D721Med (cell line): ENCODE results near the gene TMX4.
"Not testable (repeated sequence)": the region's sequence is repeated elsewhere in the genome, so short reads cannot be mapped to it uniquely, and the experiment has no call there.

Experiments
- DNase-seq: peaks from one replicate; pipeline ENCODE4 v3.0.0; 2011; ENCODE audit warnings: low spot score; ENCODE audit not compliant: insufficient read length
- FAIRE-seq: peaks from 2 replicates; lab custom pipeline; 2011; peaks lifted over from hg19 to GRCh38; lab: Jason Lieb, UNC
- TF ChIP-seq, protein P1 (sequence below): IDR thresholded peaks from 2 replicates; pipeline ENCODE4 v1.5.1; 2012; ENCODE audit warnings: mild to moderate bottlenecking, control low read depth; ENCODE audit not compliant: insufficient read depth; ENCODE audit errors: missing control alignments

The TMX4 gene

GRCh38 chr20:7971536-7972280, 47.9 kb downstream of the TMX4 start:
- FAIRE-seq (no peak), DNase-seq (no peak)
- TF ChIP-seq, protein P1, sequence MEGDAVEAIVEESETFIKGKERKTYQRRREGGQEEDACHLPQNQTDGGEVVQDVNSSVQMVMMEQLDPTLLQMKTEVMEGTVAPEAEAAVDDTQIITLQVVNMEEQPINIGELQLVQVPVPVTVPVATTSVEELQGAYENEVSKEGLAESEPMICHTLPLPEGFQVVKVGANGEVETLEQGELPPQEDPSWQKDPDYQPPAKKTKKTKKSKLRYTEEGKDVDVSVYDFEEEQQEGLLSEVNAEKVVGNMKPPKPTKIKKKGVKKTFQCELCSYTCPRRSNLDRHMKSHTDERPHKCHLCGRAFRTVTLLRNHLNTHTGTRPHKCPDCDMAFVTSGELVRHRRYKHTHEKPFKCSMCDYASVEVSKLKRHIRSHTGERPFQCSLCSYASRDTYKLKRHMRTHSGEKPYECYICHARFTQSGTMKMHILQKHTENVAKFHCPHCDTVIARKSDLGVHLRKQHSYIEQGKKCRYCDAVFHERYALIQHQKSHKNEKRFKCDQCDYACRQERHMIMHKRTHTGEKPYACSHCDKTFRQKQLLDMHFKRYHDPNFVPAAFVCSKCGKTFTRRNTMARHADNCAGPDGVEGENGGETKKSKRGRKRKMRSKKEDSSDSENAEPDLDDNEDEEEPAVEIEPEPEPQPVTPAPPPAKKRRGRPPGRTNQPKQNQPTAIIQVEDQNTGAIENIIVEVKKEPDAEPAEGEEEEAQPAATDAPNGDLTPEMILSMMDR = no peak

DNA sequence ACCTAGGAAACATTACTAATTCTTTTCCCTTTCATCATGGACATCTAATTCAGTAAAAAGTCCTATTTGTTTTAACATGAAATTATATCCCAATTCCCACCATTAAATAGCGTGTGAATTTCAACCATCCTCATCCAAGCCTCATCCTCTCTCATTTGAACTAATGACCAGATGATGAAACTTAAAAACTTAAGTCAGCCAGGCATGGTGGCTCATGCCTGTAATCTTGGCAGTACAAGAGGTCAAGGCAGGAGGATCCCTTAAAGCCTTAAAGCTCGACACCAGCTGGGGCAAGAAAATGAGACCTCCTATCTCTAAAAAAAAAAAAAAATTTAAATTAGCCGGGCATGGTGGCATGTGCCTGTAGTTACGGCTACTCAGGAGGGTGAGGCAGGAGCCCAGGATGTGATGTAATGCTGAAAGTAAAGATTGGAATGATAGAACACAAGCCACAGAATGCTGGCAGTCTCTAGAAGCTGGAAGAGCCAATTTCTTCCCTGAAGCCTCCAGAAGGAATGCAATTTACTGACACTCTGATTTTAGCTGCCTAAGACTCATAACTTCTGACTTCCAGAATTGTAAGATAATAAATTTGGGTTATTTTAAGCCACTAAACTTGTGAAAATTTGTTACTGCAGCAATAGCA, 52.2 kb downstream of the TMX4 start:
- TF ChIP-seq, protein P1 = no peak
- DNase-seq = no peak
- no peak for FAIRE-seq

- TF ChIP-seq, protein P1 = no peak
- FAIRE-seq = no peak
- DNase-seq = no peak
These were observed 53.4 kb downstream of the TMX4 start for GRCh38 chr20:7966176-7966575.

GRCh38 chr20:7959484-7959883, 60.1 kb downstream of the TMX4 start:
- TF ChIP-seq, protein P1 = no peak
- FAIRE-seq = no peak
- DNase-seq = no peak

DNA sequence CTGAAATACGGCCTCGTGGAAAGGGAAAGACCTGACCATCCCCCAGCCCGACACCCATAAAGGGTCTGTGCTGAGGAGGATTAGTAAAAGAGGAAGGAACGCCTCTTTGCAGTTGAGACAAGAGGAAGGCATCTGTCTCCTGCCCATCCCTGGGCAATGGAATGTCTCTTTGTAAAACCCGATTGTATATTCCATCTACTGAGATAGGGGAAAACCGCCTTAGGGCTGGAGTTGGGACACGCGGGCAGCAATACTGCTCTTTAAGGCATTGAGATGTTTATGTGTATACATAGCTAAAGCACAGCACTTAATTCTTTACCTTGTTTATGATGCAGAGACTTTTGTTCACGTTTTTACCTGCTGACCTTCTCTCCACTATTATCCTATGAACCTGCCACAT, 63.0 kb downstream of the TMX4 start:
- DNase-seq = not testable (repeated sequence)

GRCh38 chr20:7950387-7950786, 69.2 kb downstream of the TMX4 start:
- DNase-seq (no peak), FAIRE-seq (no peak)
- TF ChIP-seq, protein P1 = no peak

More for the DNA sequence above, 63.0 kb downstream of the TMX4 start:
- FAIRE-seq = not testable (repeated sequence)

DNA sequence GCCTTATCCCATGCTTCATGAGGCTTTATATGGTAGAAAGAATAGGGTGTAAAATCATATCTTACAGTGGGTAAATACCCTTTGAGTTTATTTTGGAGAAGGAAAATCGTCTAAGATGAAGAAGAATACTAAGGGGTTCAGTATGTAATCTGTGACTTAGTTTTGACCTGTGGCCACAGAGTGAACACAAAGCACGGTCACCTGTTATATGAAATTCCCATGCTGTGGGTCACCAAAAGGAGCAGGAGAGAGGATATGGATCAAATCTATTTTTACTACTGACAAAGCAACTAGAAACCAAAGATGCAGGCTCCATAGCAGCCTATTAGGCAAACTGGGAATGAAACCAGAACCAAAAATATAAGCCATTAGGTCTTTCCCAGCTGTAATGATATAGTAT, 75.7 kb downstream of the TMX4 start:
- TF ChIP-seq, protein P1 = no peak
- no peak for DNase-seq
- FAIRE-seq = no peak
